Lung microvascular endothelial cell (primary cell): Measurements from ENCODE around the gene EHD4. TPM values are rescaled to one million over a fixed set of nuclear protein-coding genes. Genes with fewer than 3 reads are reported as not detected.
A peak's percentile ranks its signal among the peaks of the same experiment; 100 is the strongest.

Experiments used
- DNase-seq, 2 donors: peaks; one replicate each; pipeline versions ENCODE4 v3.0.0 to v3.0.0-alpha.2; 2010; ENCODE audit warnings: low read depth in 2 of 2
- total RNA-seq: library from RNA; depleted of rRNA; stranded (reverse); fragments of >200 nt; gene quantifications from 2 replicates; pipeline ENCODE4 v1.2.1, GENCODE V29; 2014

EHD4 gene
- total RNA-seq, 1 donor from 2014 or later = 54.6 TPM

GRCh38 chr15:41994772-41995475 lies 22.6 kb upstream of the EHD4 start:
- no peak for DNase-seq

- DNase-seq = no peak
These were observed 21.9 kb upstream of the EHD4 start for GRCh38 chr15:41994171-41994650.

- peak; percentile 25 to 40 for DNase-seq
These were observed 21.3 kb upstream of the EHD4 start for GRCh38 chr15:41993472-41994170.

GRCh38 chr15:41992803-41993190 lies 20.4 kb upstream of the EHD4 start:
- no peak for DNase-seq

- no peak for DNase-seq
These were observed 19.9 kb upstream of the EHD4 start for GRCh38 chr15:41992151-41992802.

- DNase-seq = no peak
These were observed 18.3 kb upstream of the EHD4 start for GRCh38 chr15:41990691-41991090.

- DNase-seq = no peak
These were observed 17.9 kb upstream of the EHD4 start for GRCh38 chr15:41990243-41990605.

GRCh38 chr15:41989573-41990242 lies 17.4 kb upstream of the EHD4 start:
- DNase-seq = peak; percentile 75 to 84

GRCh38 chr15:41988896-41989572 lies 16.7 kb upstream of the EHD4 start:
- no peak for DNase-seq

GRCh38 chr15:41987925-41988275 lies 15.5 kb upstream of the EHD4 start:
- DNase-seq = no peak

- no peak for DNase-seq
These were observed 15.0 kb upstream of the EHD4 start for GRCh38 chr15:41987246-41987924.

GRCh38 chr15:41985236-41986160 lies 13.1 kb upstream of the EHD4 start:
- DNase-seq = no peak

GRCh38 chr15:41984622-41985021 lies 12.3 kb upstream of the EHD4 start:
- DNase-seq = no peak

GRCh38 chr15:41983621-41984571 lies 11.5 kb upstream of the EHD4 start:
- DNase-seq = no peak

- no peak for DNase-seq
These were observed 10.9 kb upstream of the EHD4 start for GRCh38 chr15:41983221-41983620.

- DNase-seq = no peak
These were observed 10.0 kb upstream of the EHD4 start for GRCh38 chr15:41982133-41982930.

GRCh38 chr15:41981371-41982132 lies 9.2 kb upstream of the EHD4 start:
- DNase-seq = no peak
